Activated B cell treated with CpG ODN at 0.5 μM for 24 hours (primary cell): ENCODE results near the gene OCA2. TPM values are rescaled to one million over a fixed set of nuclear protein-coding genes. Genes with fewer than 3 reads are reported as not detected.

Experiments
- ATAC-seq: fragments of 200-7000 bp; cut with Tn5 transposase; one replicate; pipeline ENCODE4 v1.10.0; 2021; ENCODE audit warnings: low read depth, mild to moderate bottlenecking, moderate library complexity
- CTCF ChIA-PET: fragments of 350-600 bp; sonication (Branson Sonifier 250); formaldehyde crosslinking; loops from one replicate; lab custom pipeline; 2021; ENCODE audit warnings: antibody characterized with exemption; lab: Charles Lee
- POLR2A ChIA-PET: fragments of 350-600 bp; sonication (Branson Sonifier 250); formaldehyde crosslinking; loops from one replicate; lab custom pipeline; 2021; ENCODE audit warnings: antibody characterized with exemption; lab: Charles Lee
- DNase-seq: peaks from one replicate; pipeline ENCODE4 v3.0.0; 2022
- H3K27ac Mint-ChIP-seq: one replicate; pipeline ENCODE4 v1.8.0; 2020; ENCODE audit warnings: mixed read lengths
- H3K27me3 Mint-ChIP-seq: one replicate; pipeline ENCODE4 v1.8.0; 2021; ENCODE audit warnings: mixed read lengths
- H3K36me3 Mint-ChIP-seq: one replicate; pipeline ENCODE4 v1.8.0; 2021; ENCODE audit warnings: low read depth, mixed read lengths
- H3K4me1 Mint-ChIP-seq: one replicate; pipeline ENCODE4 v1.8.0; 2021; ENCODE audit warnings: mixed read lengths
- H3K4me3 Mint-ChIP-seq: one replicate; pipeline ENCODE4 v1.8.0; 2020; ENCODE audit warnings: mild to moderate bottlenecking, mixed read lengths
- H3K9me3 Mint-ChIP-seq: one replicate; pipeline ENCODE4 v1.8.0; 2020; ENCODE audit warnings: mixed read lengths
- intact Hi-C: fragments of 100-400 bp; cut with micrococcal nuclease; formaldehyde crosslinking; loops from one replicate; pipeline ENCODE4 v1.15.1; 2024
- total RNA-seq: library from RNA; stranded (reverse); gene quantifications from 2 replicates; pipeline ENCODE4 v1.2.3, GENCODE V29; 2022
- TF ChIP-seq, protein P1 (sequence below): fragments of 200-600 bp; IDR thresholded peaks from one replicate; pipeline ENCODE4 v1.8.0; 2022; ENCODE audit warnings: antibody characterized with exemption, mild to moderate bottlenecking

OCA2 gene
- total RNA-seq, 1 donor from 2014 or later, result not detected

DNA sequence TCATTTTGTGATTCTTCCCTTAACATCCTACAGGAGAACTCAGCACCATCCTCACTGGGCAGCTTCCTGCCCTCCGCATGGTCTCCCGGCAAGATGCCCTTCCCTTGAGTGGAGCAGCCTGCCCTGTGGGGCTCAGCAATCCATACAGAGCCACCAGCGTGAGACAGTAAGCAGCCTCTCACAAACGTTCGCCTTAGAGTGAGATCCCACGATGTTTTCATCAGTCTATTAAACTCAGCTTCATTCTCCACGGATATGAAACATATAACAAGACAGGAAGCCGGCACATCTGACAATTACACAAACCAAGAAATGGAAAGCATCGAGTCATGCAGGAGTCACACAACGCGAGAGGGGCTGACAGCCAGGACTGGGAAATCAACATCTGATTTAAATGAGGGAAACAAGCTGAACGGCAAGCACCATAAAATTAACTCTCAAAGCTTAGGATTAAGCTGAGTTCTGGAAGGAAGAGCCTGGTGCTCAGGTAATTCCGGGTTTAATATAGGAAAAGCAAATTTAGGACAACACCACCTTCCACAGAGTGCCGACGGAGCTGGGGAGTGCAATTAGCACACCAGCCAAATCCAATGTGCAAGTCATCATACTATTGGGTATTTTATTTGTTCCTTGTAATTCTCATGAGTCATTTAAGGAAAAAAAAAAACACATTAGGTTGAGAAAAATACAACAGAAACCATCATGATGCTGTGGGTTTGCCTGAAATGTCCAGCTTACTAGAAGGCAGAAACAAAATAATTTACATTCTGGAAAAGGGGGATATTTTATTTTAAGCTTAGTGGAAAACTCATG lies 272.0 kb downstream of the OCA2 start:
- no peak overlapping the region for H3K4me3 Mint-ChIP-seq
- intact Hi-C loops, result no loop called here
- no peak overlapping the region for H3K27ac Mint-ChIP-seq
- no peaks in the 10 kb centered on the region for H3K27me3 Mint-ChIP-seq
- ATAC-seq, result no peak
- H3K36me3 Mint-ChIP-seq, result no peaks in the 10 kb centered on the region
- no peaks in the 10 kb centered on the region for H3K4me1 Mint-ChIP-seq
- DNase-seq, result no peak
- CTCF ChIA-PET, result no interaction called here
- TF ChIP-seq, protein P1, sequence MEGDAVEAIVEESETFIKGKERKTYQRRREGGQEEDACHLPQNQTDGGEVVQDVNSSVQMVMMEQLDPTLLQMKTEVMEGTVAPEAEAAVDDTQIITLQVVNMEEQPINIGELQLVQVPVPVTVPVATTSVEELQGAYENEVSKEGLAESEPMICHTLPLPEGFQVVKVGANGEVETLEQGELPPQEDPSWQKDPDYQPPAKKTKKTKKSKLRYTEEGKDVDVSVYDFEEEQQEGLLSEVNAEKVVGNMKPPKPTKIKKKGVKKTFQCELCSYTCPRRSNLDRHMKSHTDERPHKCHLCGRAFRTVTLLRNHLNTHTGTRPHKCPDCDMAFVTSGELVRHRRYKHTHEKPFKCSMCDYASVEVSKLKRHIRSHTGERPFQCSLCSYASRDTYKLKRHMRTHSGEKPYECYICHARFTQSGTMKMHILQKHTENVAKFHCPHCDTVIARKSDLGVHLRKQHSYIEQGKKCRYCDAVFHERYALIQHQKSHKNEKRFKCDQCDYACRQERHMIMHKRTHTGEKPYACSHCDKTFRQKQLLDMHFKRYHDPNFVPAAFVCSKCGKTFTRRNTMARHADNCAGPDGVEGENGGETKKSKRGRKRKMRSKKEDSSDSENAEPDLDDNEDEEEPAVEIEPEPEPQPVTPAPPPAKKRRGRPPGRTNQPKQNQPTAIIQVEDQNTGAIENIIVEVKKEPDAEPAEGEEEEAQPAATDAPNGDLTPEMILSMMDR, result no peak
- POLR2A ChIA-PET, result no interaction called here
- no peaks in the 10 kb centered on the region for H3K9me3 Mint-ChIP-seq

DNA sequence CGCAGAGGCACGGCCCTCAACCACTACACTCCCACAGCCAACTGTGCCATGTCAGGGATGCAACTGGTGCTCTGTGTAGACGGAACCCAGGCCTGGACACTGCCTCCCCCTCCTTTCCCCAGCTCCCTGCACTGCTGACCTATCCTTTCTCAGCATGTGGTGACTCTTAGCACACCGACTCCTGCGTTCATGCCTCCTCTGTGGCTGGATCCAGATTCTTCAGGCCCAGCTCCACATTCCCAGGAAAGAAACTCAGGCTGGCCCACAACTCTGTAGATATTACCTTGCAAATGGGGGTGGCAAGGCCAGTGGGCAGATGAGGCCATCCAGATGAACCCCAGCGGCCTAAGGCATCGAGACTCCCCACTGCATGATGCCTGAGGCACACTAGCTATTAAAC lies 272.7 kb downstream of the OCA2 start:
- ChIA-PET POLR2A (no interaction called here), CTCF (no interaction called here)
- Mint-ChIP-seq H3K36me3 (no peaks in the 10 kb centered on the region), H3K4me1 (no peaks in the 10 kb centered on the region), H3K9me3 (no peaks in the 10 kb centered on the region), H3K27ac (no peak overlapping the region), H3K4me3 (no peak overlapping the region), H3K27me3 (no peaks in the 10 kb centered on the region)
- TF ChIP-seq, protein P1, result no peak
- DNase-seq, result no peak
- ATAC-seq, result no peak
- intact Hi-C loops, result no loop called here

DNA sequence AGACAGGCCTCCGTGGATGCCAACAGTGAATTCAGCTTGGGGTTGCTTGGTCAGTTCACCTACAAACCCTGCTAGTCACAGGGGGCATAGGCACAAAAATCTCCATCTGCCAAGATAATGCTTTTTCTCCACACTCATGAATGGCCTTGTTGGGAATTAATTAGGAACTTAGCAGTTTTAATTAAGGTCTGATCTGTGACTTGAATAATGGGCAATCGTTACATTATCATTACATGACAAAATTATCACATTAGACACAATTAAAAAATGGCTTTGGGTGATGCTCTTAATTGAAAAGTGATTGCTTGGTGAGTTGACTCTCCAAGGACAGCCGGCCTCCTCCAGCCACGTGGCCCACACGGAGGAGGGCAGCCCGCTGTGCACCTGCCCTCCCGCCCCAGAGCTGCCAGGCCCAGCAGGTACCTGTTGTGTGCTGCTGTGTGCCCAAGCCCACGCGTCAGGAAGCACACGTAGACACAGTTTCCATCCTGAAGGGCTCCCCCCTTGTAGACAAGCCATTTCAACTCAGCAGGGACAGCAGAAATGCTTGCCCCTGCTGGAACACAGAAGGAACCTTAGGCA lies 274.2 kb downstream of the OCA2 start:
- DNase-seq (no peak), ATAC-seq (no peak)
- Mint-ChIP-seq H3K4me3 (no peak overlapping the region), H3K27ac (no peak overlapping the region), H3K27me3 (no peaks in the 10 kb centered on the region), H3K36me3 (no peaks in the 10 kb centered on the region), H3K9me3 (peaks cover 2% of the 10 kb centered on the region), H3K4me1 (no peaks in the 10 kb centered on the region)
- TF ChIP-seq, protein P1, result no peak
- ChIA-PET CTCF (no interaction called here), POLR2A (no interaction called here)
- intact Hi-C loops, result no loop called here

DNA sequence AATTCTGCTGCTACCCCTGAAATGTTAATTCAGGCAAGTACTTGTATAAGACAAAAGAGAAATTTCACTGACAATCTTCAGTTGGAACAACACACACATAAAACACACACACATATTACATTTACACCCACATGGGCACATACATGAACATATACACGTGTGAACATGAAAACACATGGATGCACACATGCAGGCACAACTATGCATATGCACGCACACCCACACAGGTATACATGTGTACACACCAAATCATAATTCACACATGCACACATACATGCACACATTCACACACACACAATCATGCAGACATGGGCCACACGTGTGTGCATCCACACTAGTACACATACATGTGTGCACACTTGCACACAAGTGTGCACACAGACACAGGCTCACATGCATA lies 277.8 kb downstream of the OCA2 start:
- TF ChIP-seq, protein P1, result no peak
- ChIA-PET POLR2A (no interaction called here), CTCF (no interaction called here)
- H3K4me3 Mint-ChIP-seq, result no peak overlapping the region
- H3K27me3 Mint-ChIP-seq, result no peaks in the 10 kb centered on the region
- peaks cover 10% of the 10 kb centered on the region for H3K9me3 Mint-ChIP-seq
- DNase-seq (no peak), ATAC-seq (no peak)
- no peaks in the 10 kb centered on the region for H3K4me1 Mint-ChIP-seq
- intact Hi-C loops, result no loop called here
- no peak overlapping the region for H3K27ac Mint-ChIP-seq
- H3K36me3 Mint-ChIP-seq, result no peaks in the 10 kb centered on the region

DNA sequence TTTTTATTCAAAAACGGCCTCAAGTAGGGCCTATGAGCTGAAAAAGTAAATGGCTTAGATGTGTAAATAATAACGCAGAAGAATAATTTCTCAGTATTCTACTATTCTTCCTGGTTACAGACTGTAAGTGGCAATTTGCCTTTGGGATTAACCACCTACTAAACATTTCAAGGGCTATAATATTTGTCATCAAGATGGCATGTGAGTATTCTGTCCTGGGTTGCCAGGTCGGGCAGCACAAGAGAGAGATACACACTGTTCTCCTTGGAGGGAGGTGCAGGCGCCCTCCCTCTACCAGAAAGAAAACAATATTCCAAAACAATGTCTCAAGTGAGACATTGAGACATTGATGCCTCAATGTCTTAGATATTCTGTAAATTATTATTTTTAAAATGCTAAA lies 278.4 kb downstream of the OCA2 start:
- no peaks in the 10 kb centered on the region for H3K36me3 Mint-ChIP-seq
- H3K4me3 Mint-ChIP-seq, result no peak overlapping the region
- intact Hi-C loops, result no loop called here
- no peak for ATAC-seq
- H3K27ac Mint-ChIP-seq, result no peak overlapping the region
- H3K4me1 Mint-ChIP-seq, result no peaks in the 10 kb centered on the region
- ChIA-PET POLR2A (no interaction called here), CTCF (no interaction called here)
- no peak for DNase-seq
- no peaks in the 10 kb centered on the region for H3K27me3 Mint-ChIP-seq
- H3K9me3 Mint-ChIP-seq, result peaks cover 10% of the 10 kb centered on the region
- TF ChIP-seq, protein P1, result no peak
